T-helper 9 cell (primary cell): ENCODE results near the gene TADA2B.

Experiments
- DNase-seq: peaks from one replicate; pipeline ENCODE4 v3.0.0-alpha.2; 2020
- total RNA-seq, 2 donors: gene quantifications; one replicate each; lab custom pipeline; 2026; lab: John Stamatoyannopoulos, UW

Gene TADA2B, protein sequence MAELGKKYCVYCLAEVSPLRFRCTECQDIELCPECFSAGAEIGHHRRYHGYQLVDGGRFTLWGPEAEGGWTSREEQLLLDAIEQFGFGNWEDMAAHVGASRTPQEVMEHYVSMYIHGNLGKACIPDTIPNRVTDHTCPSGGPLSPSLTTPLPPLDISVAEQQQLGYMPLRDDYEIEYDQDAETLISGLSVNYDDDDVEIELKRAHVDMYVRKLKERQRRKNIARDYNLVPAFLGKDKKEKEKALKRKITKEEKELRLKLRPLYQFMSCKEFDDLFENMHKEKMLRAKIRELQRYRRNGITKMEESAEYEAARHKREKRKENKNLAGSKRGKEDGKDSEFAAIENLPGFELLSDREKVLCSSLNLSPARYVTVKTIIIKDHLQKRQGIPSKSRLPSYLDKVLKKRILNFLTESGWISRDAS
- total RNA-seq = 76.0 to 86.7 reads per million in 2 donors

DNA sequence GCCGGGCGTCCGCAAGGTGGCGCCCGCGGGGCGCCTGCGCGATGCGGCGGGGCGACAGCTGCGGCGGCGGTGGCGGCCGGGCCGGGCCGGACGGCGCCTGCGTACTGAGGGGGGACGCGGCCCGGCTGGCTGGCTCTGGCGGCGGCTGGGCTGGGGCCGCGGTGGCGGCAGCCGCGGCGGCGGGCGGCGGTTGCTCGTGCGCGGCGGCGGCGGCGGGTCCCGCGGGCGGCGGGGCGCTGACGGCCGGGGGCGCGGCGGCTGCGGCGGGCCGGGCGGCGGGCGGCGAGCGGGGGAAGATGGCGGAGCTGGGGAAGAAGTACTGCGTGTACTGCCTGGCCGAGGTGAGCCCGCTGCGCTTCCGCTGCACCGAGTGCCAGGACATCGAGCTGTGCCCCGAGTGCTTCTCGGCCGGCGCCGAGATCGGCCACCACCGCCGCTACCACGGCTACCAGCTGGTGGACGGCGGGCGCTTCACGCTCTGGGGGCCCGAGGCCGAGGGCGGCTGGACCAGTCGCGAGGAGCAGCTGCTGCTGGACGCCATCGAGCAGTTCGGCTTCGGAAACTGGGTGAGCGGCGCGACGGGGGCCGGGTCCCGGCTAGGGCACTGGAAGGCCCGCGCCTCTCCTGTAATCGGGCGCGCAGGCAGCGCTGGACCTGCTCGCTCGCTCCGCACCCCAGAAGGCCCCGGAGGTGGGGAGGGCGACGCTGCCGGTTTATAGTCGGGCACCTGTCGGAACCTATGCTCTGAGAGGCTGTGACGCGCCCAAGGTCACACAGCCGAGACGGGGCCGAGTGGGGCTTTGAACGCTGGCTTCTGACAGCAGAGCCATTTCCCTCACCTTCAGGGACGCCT is at the start of gene TADA2B:
Gene TADA2B, plus strand, starts transcription at position 89 of the 853 bp plus-strand sequence. Its CDS starts 208 bp downstream, at position 297.
- peak; percentile 39 for DNase-seq

DNA sequence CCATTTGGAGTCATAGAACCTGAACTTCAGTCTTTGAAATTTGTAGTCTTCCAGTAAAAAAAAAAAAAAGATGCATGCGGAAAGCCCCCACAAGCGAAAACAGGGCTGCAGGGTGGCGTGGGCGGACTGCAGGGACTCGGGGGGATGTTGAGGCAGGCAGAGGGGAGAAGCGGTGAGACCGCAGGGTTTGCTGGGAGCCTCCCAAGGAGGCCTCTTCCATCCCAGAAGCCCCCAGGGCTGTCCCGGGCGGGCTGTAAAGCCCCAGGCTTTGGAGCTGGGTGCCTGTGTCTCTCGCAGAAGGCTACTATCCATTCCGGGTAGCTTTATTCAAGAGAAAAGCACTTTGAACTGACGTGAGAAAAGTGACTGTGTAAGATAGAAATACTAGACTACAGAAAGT is 46.7 kb upstream of the TADA2B start:
- DNase-seq = no peak

DNA sequence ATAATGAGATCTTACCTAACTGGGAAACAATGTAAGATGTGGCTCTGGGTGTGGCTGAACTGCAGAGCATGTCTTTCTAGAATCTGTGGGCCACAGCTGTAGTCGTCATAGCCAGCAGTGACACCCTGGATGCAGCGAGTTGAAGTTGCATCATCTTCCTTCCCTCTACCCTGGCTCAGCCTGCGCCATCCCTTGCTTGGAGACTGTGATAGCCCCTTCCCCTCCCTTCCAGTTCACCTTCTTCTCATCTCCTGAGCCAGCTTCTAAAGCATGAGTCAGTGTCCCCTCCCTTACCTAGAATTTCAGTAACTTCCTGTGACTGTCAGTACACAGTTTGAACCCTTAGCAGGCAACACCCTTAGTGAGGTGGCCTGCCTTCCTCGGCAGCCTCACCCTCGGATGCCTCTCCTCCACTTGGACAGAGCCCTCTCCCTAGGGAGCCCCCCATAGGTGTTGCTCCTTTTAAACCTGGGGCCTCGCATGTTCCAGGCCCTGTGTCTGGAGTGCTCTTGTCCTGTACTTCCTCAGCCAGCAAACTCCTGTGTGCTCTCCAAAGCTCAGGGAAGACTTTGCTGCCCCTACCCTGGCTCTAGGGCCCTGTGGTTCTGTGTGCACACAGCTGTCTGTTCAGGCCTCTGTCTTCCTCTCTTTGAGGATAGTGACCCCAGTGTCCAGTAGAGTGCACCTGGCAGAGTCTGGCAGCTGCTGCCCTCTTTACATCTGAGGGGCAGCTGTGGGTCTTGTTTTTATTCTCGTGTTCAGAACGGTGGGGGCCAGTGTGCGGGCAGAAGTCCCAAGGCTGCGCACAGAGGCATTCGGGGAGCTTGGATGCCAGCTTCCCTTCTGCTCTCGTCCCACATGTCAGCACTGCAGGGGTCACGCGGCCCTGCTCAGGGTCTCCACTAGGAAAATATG is 43.7 kb upstream of the TADA2B start:
- no peak for DNase-seq

DNA sequence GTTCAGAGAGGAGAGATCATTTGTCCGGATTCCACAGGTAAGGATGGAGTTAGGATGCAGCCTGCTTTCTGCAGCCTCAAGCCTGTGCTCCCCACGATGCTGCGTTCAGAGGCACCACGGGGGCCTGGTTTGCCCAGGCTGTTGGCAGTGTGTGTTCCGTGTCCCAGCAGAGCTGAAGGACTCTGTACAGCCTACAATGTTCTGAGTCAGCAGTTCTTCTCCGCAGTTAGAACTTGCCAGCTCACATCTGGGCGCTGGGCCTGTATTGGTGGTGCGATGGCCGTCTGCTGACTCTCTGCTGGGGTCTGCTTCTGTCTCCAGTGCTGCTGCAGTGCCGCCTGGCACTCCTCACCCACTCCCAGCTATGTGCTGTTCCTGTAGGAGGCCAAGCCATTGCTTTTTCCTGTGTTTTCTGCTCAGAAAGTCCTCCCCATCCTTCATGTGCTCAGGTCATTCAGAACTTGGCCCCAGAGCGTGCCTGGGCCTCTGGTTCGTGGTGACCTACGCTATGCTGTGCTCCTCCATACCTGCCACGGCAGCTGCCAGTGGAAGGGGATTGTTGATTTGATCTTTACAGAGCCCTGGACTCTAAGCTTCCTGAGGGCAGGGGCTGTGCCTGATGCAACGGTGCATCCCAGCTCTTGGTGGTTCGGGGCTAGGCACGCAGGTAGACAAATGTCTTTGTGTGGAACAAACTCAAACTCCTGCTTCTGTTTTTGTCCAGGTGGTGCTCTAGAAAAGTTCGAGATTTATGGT is 42.6 kb upstream of the TADA2B start:
- no peak for DNase-seq

DNA sequence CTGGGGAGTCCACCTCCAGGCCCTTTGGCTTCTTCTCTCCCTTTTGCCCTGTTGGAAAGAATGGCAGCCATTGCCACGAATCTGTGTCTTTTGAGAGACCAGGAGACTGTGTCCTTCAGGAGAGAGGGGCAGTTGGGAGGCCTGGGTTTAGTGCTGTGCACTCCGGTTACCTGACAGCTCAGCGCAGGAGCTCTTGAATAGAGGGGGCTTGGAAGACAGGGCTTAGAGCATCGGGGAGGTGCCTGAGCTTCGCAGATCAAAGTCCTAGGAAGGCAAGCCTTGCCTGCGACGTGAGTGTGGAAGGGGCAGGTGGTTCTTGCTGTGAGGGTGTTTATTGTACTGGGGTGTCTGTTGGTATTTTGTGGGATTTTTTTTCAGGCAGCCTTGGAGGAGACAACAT is 41.9 kb upstream of the TADA2B start:
- no peak for DNase-seq

DNA sequence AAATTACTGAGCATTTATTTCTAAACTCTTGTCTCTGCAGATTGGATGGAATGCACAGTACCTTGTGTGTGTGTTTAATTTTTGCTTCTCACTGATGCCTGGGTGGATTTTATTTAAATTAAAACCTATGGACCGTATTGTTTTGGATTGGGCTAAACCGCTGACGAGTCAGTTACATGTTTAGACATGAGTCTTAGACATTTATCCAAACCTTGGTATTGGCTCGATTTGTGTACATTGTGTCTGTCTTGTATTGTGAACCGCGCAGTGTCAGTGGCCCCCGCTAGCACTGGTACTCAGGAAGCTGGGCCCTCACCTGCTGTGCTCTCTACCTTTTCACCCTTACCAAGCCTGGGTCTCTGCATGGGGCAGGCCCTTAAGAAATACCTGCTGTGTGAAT is 40.8 kb upstream of the TADA2B start:
- DNase-seq = no peak

DNA sequence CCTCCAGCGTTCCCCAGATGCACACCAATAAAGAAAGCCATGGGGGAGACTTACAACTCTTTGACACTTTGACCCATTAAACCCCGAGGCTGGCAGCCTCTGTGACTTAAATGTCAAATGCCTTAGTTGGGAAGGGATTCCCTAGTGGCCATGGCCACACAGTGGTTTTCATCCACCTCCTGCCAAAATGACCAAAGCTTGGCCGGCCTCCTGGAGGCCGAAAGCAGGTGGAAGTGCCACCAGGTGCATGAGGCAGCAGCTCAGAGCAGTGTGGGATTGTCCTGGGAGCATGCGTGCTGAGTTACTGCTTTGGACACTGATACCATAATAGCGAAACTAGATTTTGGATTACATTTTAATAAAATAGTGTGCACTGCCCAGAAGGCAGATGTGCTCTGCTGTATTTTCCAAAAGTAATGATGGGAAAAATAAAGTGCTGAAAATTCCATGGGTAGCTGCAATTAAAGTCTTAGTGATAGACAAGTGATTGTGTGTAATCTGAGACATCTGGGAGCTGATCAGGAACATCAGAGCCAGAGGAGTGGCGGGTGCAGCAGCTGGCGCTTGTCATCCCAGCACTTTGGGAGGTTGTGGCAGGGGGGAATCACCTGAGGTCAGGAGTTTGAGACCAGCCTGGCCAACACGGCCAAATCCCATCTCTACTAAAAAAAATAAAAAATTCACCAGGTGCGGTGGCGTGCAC is 39.8 kb upstream of the TADA2B start:
- DNase-seq = no peak

DNA sequence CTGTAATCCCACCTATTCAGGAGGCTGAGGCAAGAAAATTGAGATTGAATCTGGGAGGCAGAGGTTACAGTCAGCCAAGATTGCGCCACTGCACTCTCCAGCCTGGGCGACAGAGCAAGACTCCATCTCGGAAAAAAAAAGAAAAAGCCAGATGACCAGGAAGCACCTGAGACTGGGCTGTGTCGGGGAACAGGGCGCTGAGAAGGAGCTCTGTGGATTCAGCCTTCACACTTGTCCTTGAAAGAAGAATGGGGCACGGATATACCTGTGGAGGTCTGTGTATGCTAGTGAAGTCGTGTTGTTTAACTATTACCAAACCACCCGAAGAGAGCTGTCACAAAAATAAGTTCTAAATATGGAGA is 39.3 kb upstream of the TADA2B start:
- no peak for DNase-seq

DNA sequence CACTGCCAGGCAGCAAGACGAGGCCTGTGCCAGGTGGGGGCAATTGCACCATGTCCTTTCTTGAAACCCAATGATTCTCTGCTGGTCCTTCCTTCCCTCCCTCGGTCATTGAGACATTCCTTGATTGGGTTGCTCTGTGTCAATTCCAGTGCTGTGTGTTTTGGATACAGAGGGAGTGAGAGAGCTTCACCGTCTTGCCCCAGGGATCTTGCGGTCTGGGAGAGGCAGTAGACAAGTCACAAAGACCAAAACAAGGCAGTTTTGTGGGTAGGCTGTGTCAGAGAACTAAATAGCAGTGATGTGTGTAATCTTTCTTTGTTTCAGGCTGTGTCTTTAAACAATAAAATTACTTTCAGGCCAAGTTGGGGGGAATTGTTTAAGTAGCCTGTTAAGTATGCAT is 38.8 kb upstream of the TADA2B start:
- no peak for DNase-seq

DNA sequence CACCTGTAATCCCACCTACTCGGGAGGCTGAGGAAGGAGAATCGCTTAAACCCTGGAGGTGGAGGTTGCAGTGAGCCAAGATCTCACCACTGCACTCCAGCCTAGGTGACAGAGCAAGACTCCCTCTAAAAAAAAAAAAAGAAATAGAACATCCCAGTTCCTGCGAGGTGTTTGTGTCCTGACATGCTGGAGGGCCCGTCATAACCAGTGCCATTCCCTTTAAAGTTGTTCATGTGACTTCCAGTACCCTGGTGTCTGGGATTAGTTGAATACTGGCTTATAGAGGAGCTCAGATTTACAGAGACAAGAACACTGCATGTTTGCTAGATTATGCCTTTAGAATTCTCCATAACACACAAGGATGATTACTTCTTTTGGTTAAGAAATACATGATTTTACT is 37.6 kb upstream of the TADA2B start:
- no peak for DNase-seq

DNA sequence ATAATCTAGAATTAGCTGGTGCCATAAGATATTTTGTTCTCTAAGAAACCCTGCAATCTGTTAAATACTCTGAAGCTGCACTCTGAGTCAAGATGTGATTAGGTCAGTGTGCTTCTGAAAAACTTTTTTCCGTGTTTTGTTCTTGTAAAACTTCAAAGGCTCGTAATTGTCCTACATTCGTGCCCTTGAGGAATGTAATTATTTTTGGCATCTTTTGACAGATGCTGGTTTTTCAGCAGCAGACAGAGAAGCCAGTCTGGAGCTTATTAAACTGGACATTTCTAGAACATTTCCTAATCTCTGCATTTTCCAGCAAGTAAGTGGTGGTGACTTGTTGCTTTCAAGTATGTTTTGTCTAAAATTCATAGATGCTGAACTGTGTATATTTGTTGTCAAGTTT is 36.8 kb upstream of the TADA2B start:
- DNase-seq = no peak

DNA sequence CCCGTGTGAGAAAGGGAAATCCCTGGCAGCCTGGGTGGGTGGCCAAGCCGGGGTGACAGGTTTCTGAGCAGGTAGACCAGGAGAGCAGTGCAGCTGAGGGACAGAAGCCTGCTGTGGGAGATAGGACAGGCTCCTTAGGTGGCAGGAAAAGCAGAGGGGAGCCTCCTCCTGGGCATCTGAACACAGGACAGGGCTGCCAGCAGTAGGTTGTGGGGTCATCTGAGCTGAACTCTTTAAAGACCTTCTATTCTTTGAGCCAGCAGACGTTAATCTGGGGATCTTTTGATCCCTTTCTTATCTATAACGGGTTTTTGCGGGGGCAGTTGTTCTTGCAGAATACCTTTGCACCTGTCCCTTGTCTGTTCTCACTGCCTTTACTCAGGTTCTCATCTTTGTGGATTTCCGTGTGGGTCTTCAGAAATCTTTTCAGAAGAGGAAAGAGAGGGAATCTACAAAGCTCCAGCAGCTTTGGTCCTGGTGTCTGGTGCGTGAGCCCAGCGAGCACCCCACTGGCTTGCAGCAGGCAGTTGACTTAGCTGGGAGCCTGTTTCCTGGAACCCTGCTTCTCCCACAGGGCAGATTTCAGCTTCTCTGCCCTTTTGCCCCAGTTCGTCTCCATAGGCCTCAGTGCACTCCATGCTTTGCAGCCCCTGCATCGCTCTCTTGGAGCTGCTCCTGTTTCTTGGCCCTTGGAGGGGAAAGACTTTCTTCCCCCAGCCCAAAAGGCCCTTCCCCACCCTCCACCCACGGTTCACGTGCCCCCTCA is 35.8 kb upstream of the TADA2B start:
- no peak for DNase-seq

DNA sequence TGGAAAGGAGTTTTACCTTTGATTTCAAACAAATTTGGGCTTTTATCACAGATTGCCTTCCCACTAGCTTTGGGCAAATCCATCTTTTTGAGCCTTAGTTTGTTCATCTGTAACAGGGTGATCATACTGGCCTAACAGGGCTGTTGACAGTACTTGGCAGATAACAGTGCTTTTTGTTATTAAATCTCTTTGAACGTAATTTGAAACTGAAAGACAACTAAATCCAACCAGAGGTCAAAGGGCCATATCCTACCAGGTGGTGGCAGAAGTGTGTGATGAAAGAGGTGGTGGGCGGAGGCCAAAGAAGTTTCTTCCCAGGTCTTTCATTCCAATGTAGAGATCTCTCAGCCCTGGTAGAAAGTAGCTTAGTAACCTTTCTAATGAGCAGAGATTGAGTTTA is 35.2 kb upstream of the TADA2B start:
- no peak for DNase-seq

DNA sequence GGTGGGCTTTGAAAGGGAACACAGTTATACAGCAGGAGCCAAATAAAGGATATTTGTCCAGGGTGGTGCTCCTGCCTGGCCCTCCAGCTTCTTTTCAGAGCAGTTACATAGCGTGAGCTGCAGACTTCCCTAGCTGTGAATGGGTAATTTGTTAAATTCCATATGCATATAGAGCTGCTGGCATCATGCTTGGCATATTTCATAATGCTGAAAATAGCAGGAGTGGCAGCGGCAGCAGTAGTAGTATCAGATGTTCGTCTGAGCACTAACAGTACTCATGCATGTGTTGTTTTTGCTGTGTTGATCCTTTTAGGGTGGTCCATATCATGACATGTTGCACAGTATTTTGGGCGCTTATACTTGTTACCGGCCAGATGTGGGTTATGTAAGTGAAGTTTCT is 33.6 kb upstream of the TADA2B start:
- DNase-seq = no peak

DNA sequence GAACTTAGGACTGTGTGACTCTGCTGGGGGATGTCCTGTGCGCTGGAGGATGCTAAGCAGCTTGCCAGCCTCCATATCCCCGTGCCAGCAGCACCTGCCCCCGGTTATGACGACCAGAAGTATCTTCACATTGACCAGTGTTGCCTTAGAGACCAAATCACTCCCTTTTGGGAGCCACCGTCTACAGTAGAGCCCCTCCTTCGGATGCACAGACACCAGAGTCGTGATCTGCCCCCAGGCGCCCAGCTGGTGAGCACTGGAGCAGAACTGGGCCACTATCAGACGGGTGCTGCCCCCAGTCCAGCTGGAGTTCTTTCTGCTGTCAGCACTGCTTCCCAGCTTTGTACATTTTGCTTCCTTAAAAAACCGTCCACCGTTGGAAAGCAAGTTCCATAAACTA is 30.0 kb upstream of the TADA2B start:
- DNase-seq = no peak

DNA sequence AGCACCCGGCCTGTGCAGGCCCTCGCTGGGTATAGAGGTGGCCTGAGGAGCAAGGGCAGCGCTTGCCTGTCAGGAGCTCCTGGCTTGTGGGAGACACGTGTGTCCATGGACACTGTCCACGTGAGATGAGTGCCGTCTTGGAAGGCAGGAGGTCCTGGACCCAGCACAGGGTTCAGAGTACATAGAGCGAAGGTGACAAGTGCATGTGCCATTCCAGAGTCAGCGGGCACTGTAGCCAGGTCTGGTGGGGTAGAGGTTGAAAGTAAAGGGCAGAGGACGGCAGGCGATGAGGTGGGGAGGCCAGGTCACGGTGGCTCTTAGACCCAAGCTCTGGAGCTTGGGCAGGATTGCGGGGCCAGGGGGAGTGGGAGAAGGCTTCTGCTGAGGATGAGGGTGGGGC is 28.4 kb upstream of the TADA2B start:
- no peak for DNase-seq

DNA sequence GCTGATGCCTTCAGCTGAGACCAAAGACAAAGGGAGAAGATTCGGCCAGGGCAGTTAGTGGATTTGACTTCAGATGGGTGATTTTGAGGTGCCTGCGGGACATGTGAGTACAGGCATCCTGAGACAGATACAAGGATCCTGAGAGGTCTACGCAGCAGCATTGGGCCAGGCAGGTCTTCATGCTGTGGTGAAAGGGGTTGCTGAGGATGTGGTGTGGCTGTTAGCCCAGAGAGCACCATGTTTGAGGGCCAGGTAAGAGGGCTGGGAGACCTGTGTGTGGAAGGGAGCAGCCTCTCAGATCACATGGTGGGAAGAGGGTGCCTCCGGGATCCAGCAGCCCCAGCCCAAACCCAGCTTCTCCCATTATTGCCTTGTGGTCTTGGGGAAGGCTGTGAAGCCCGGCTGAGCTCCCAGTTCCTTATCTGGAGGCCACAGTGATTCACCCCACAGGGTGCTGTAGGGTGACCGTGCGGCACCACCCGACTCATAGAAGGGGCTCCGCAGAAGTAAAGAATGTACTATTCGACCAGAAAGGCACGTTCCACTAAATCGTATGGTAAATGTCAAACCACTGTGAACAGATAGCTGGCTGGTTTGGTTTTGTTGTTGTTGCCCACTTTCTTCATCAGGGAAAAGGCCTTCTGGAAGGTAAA is 27.7 kb upstream of the TADA2B start:
- DNase-seq = no peak

DNA sequence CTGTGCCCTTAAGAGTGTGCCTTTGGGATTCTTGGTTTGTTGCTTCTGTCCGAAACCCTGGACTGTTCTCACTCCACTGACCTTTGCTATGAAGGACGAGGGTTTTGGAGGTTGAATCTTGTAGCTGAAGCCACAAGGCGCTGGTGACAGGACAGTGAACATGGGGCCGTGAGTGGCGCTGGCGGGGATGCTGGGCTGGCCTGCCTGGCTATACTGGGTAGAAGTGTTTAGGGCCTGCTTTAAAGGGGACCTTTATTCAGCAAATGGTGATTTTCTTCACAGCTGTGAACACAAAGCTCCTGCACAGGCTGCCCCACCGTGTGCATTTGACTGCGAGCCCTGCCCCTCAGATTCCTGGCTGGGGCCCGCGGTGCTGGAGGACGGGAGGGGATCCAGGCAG is 27.1 kb upstream of the TADA2B start:
- no peak for DNase-seq

DNA sequence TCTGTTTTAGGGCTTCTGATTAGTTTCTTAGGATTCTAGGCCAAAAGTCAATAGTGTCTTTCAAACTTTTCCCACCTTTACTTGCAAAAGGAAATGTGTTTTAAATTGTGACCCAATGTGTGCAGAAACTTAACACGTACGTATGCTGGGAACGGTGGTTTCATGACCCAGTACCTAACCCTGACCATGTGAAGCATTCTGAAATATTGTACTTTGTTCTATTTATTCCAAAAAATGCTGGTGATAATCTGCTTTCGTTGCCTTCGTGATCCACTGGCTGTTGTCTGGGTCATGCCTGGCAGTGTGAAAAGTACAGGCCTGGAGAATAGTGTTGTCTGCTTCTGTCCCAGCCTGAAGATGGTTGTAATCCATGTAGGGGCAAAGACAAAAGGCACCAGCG is 26.7 kb upstream of the TADA2B start:
- DNase-seq = no peak

DNA sequence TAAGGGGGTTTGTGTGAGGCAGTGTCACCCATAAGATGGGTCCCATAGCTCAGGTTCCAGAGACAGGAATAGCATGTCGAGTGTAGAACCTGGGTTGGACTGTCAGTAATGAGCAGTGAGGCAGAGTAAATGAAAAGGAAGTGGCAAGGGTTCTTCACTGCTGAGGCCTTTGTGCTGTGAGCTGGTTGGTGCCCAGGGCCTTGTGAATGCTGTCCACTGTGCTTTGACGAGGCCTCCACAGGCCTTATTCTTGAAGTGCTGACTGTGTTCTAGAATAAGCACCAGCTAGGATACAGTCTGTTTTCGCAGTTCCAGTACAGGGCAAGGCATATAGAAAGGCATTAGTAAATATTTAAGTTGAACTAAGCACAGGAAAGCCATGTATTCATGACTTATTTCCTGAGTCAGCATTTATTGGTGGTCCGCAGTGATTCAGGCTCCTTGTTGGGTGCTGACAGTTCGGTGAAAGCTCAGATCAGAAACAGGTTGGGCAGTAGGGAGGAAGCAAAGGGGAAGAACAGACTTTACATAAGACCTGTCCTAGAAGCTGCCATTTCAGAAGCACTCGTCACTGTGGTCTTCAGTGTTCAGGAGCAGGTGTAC is 25.6 kb upstream of the TADA2B start:
- no peak for DNase-seq
